H1 (cell line): ENCODE measurements around the gene ITGB8. TPM values are rescaled to one million over a fixed set of nuclear protein-coding genes. Genes with fewer than 3 reads are reported as not detected.

Experiments used
- CTCF ChIA-PET: fragments of 300-600 bp; sonication (Branson Sonifier 250); formaldehyde crosslinking; loops from one replicate; lab custom pipeline; 2021; ENCODE audit not compliant: partially characterized antibody; lab: Charles Lee
- POLR2A ChIA-PET: fragments of 300-600 bp; sonication (Branson Sonifier 250); formaldehyde crosslinking; loops from one replicate; lab custom pipeline; 2021; ENCODE audit warnings: inconsistent platforms; ENCODE audit not compliant: partially characterized antibody; lab: Charles Lee
- DNase-seq, 2 experiments: peaks; one replicate each; pipeline versions ENCODE4 v3.0.0 to v3.0.0-alpha.2; 2010 to 2022; ENCODE audit warnings: low spot score in 2 of 2, low read depth in 1 of 2, mixed read lengths in 1 of 2
- FAIRE-seq: peaks from 2 replicates; lab custom pipeline; 2011; peaks lifted over from hg19 to GRCh38; lab: Jason Lieb, UNC
- H2AFZ ChIP-seq: 2 replicates; pipeline ENCODE4 v1.8.1; 2012; ENCODE audit warnings: low read length, inconsistent platforms
- H2AK5ac ChIP-seq: 2 replicates; pipeline ENCODE4 v1.6.1; 2013; ENCODE audit warnings: low read depth, low read length
- H2BK120ac ChIP-seq: replicated peaks from 2 replicates; pipeline ENCODE3; 2013; ENCODE audit warnings: low read depth, low read length, inconsistent platforms
- H2BK12ac ChIP-seq: 2 replicates; pipeline ENCODE4 v1.6.1; 2013; ENCODE audit warnings: low read depth, low read length
- H2BK15ac ChIP-seq: 2 replicates; pipeline ENCODE4 v1.6.1; 2013; ENCODE audit warnings: low read length
- H2BK20ac ChIP-seq: 2 replicates; pipeline ENCODE4 v1.6.1; 2013; ENCODE audit warnings: low read length
- H2BK5ac ChIP-seq: 2 replicates; pipeline ENCODE4 v1.6.1; 2013; ENCODE audit warnings: low read depth, low read length
- H3K14ac ChIP-seq: 2 replicates; pipeline ENCODE4 v1.6.1; 2013; ENCODE audit warnings: inconsistent platforms; ENCODE audit not compliant: insufficient read length
- H3K18ac ChIP-seq: 2 replicates; pipeline ENCODE4 v1.6.1; 2013; ENCODE audit warnings: low read length; ENCODE audit errors: extremely low read depth
- H3K23ac ChIP-seq: 2 replicates; pipeline ENCODE4 v1.6.1; 2013; ENCODE audit warnings: inconsistent platforms; ENCODE audit not compliant: insufficient read length
- H3K23me2 ChIP-seq: 2 replicates; pipeline ENCODE4 v1.6.1; 2013; ENCODE audit warnings: low read depth, low read length
- H3K27ac ChIP-seq: 2 replicates; pipeline ENCODE4 v1.6.1; 2011; ENCODE audit warnings: low read depth, low read length, inconsistent platforms
- H3K27me3 ChIP-seq, 4 experiments: replicated peaks in 1 of 4; 1 replicate in 1 of 4; 2 replicates in 3 of 4; pipeline versions ENCODE4 v1.6.1 to v1.8.1; 2011 to 2013; ENCODE audit warnings: low read length in 3 of 4, mild to moderate bottlenecking in 3 of 4, inconsistent platforms in 2 of 4, mixed read lengths in 2 of 4, moderate library complexity in 1 of 4; ENCODE audit not compliant: control insufficient read depth in 3 of 4, insufficient read depth in 3 of 4; ENCODE audit errors: extremely low read depth in 1 of 4
- H3K36me3 ChIP-seq, 4 experiments: 2 replicates each; pipeline versions ENCODE4 v1.6.1 to v1.8.1; 2011 to 2013; ENCODE audit warnings: mild to moderate bottlenecking in 4 of 4, low read length in 3 of 4, moderate library complexity in 2 of 4, control low read depth in 1 of 4, inconsistent platforms in 1 of 4; ENCODE audit not compliant: insufficient read depth in 4 of 4, control insufficient read depth in 2 of 4
- H3K4ac ChIP-seq: replicated peaks from 2 replicates; pipeline ENCODE3; 2013; ENCODE audit warnings: low read length, low read depth, mixed read lengths, inconsistent platforms; ENCODE audit not compliant: insufficient read length
- H3K4me1 ChIP-seq, 4 experiments: replicated peaks in 1 of 4; 1 replicate in 1 of 4; 2 replicates in 3 of 4; pipeline versions ENCODE4 v1.6.1 to v1.8.1; 2011 to 2013; ENCODE audit warnings: low read length in 3 of 4, inconsistent platforms in 2 of 4, mixed read lengths in 1 of 4; ENCODE audit not compliant: insufficient read depth in 4 of 4, control insufficient read depth in 3 of 4
- H3K4me2 ChIP-seq, 2 experiments: 2 replicates each; pipeline versions ENCODE4 v1.6.1 to v1.8.1; 2011 to 2013; ENCODE audit warnings: low read depth in 2 of 2, low read length in 2 of 2, control low read depth in 1 of 2, inconsistent platforms in 1 of 2, mild to moderate bottlenecking in 1 of 2; ENCODE audit not compliant: insufficient read depth in 1 of 2
- H3K4me3 ChIP-seq, 4 experiments: fragments of 200-600, 300-600 bp in 1 of 4; sonication (generic), shearing (Covaris generic), sonication (Bioruptor Twin) in 1 of 4; 2 replicates each; pipeline versions ENCODE4 v1.5.1 to v1.8.1; 2011 to 2016; ENCODE audit warnings: low read length in 4 of 4, low read depth in 3 of 4, control low read depth in 2 of 4, inconsistent platforms in 2 of 4, mild to moderate bottlenecking in 2 of 4, mixed read lengths in 1 of 4, moderate library complexity in 1 of 4; ENCODE audit not compliant: insufficient read depth in 2 of 4; ENCODE audit errors: extremely low read depth in 1 of 4
- H3K56ac ChIP-seq: replicated peaks from 2 replicates; pipeline ENCODE3; 2013; ENCODE audit warnings: low read depth, mild to moderate bottlenecking, mixed read lengths, low read length, inconsistent platforms; ENCODE audit not compliant: insufficient read length
- H3K79me1 ChIP-seq: 2 replicates; pipeline ENCODE4 v1.6.1; 2013; ENCODE audit warnings: low read depth, low read length, control low read depth
- H3K79me2 ChIP-seq, 2 experiments: 2 replicates each; pipeline versions ENCODE4 v1.6.1 to v1.8.1; 2012 to 2013; ENCODE audit warnings: low read length in 2 of 2, mild to moderate bottlenecking in 2 of 2, inconsistent platforms in 1 of 2; ENCODE audit not compliant: insufficient read depth in 2 of 2, control insufficient read depth in 1 of 2
- H3K9ac ChIP-seq, 4 experiments: replicated peaks in 1 of 4; 1 replicate in 1 of 4; 2 replicates in 3 of 4; pipeline versions ENCODE4 v1.6.1 to v1.8.1; 2011 to 2013; ENCODE audit warnings: low read depth in 3 of 4, low read length in 3 of 4, control low read depth in 2 of 4, mild to moderate bottlenecking in 2 of 4, moderate library complexity in 2 of 4, inconsistent platforms in 1 of 4; ENCODE audit errors: extremely low read depth in 1 of 4
- H3K9me3 ChIP-seq, 2 experiments: 2 replicates each; pipeline versions ENCODE4 v1.6.1 to v1.8.1; 2012 to 2013; ENCODE audit warnings: mild to moderate bottlenecking in 2 of 2, moderate library complexity in 2 of 2, control low read depth in 1 of 2, inconsistent platforms in 1 of 2, low read depth in 1 of 2, low read length in 1 of 2, mixed read lengths in 1 of 2; ENCODE audit not compliant: insufficient read depth in 2 of 2
- H4K20me1 ChIP-seq, 2 experiments: replicated peaks in 1 of 2; 2 replicates each; pipeline versions ENCODE3 to v1.8.1; 2011 to 2013; ENCODE audit warnings: inconsistent platforms in 2 of 2, low read length in 2 of 2, mild to moderate bottlenecking in 1 of 2; ENCODE audit not compliant: insufficient read depth in 2 of 2, control insufficient read depth in 1 of 2
- H4K5ac ChIP-seq: 2 replicates; pipeline ENCODE4 v1.6.1; 2013; ENCODE audit warnings: low read length, low read depth, mixed read lengths, inconsistent platforms; ENCODE audit not compliant: insufficient read length
- H4K8ac ChIP-seq: 2 replicates; pipeline ENCODE4 v1.8.0; 2013; ENCODE audit warnings: mild to moderate bottlenecking, moderate library complexity, low read length, inconsistent platforms; ENCODE audit not compliant: insufficient read depth; ENCODE audit errors: extremely low read depth
- H4K91ac ChIP-seq: replicated peaks from 2 replicates; pipeline ENCODE3; 2013; ENCODE audit warnings: low read length, mixed read lengths, inconsistent platforms; ENCODE audit not compliant: insufficient read length
- CBX5 ChIP-seq: fragments of 300-800, 300-1000 bp; sonication (generic); IDR thresholded peaks from 2 replicates; pipeline ENCODE4 v1.7.1; 2016; ENCODE audit warnings: antibody characterized with exemption, low read length, low read depth
- CREB1 ChIP-seq: IDR thresholded peaks from 2 replicates; pipeline ENCODE4 v1.6.1; 2012; ENCODE audit warnings: inconsistent platforms
- EP300 ChIP-seq, 2 experiments: IDR thresholded peaks; 1 replicate in 1 of 2; 2 replicates in 1 of 2; pipeline ENCODE4 v1.6.1; 2011 to 2012; ENCODE audit warnings: low read depth in 2 of 2, low read length in 2 of 2, mild to moderate bottlenecking in 2 of 2, borderline replicate concordance in 1 of 2, inconsistent platforms in 1 of 2, moderate library complexity in 1 of 2
- FOSL1 ChIP-seq: IDR thresholded peaks from 2 replicates; pipeline ENCODE4 v1.6.1; 2011; ENCODE audit warnings: mild to moderate bottlenecking, low read depth, low read length, moderate library complexity; ENCODE audit not compliant: insufficient read depth
- KDM4A ChIP-seq: IDR thresholded peaks from one replicate; pipeline ENCODE4 v1.7.1; 2012; ENCODE audit warnings: low read depth, mild to moderate bottlenecking, moderate library complexity, low read length, inconsistent platforms; ENCODE audit not compliant: severe bottlenecking
- NANOG ChIP-seq: IDR thresholded peaks from 2 replicates; pipeline ENCODE4 v1.6.1; 2011; ENCODE audit warnings: low read length, low read depth, mild to moderate bottlenecking, inconsistent platforms; ENCODE audit not compliant: insufficient read depth, poor library complexity, severe bottlenecking
- RAD21 ChIP-seq, 2 experiments: IDR thresholded peaks in 1 of 2; conservative IDR thresholded peaks in 1 of 2; 2 replicates each; pipeline ENCODE4 v1.6.1; 2011; ENCODE audit warnings: low read depth in 2 of 2, low read length in 2 of 2, improper control_type of control experiment in 1 of 2, inconsistent platforms in 1 of 2, mild to moderate bottlenecking in 1 of 2, moderate library complexity in 1 of 2
- RFX5 ChIP-seq: IDR thresholded peaks from 2 replicates; pipeline ENCODE4 v1.6.1; 2011; ENCODE audit warnings: low read depth, low read length, improper control_type of control experiment, borderline replicate concordance
- SRF ChIP-seq: IDR thresholded peaks from 2 replicates; pipeline ENCODE4 v1.6.1; 2011; ENCODE audit warnings: mild to moderate bottlenecking, low read depth, low read length, moderate library complexity
- SUZ12 ChIP-seq: fragments of 200-600 bp; sonication (generic); IDR thresholded peaks from 2 replicates; pipeline ENCODE4 v1.6.1; 2012; ENCODE audit warnings: mild to moderate bottlenecking, inconsistent platforms, low read length, moderate library complexity, mixed read lengths
- USF2 ChIP-seq: IDR thresholded peaks from 2 replicates; pipeline ENCODE4 v1.6.1; 2011; ENCODE audit warnings: low read length, improper control_type of control experiment
- YY1 ChIP-seq: IDR thresholded peaks from 2 replicates; pipeline ENCODE4 v1.6.1; 2011; ENCODE audit warnings: low read depth, mild to moderate bottlenecking, low read length
- ZNF274 ChIP-seq: IDR thresholded peaks from 2 replicates; pipeline ENCODE4 v1.7.0; 2012; ENCODE audit warnings: low read length, borderline replicate concordance; ENCODE audit errors: extremely low read depth
- WGBS, 2 experiments: shearing (Covaris generic) in 1 of 2; methylation state at CpG; one replicate each; pipeline versions ENCODE4 v1.1.6 to v1.1.7; 2013 to 2015; ENCODE audit warnings: low lambda C conversion rate in 2 of 2, mixed read lengths in 2 of 2, inconsistent platforms in 1 of 2, low coverage in 1 of 2, missing lambda C conversion rate in 1 of 2; ENCODE audit not compliant: insufficient replicate concordance in 2 of 2, insufficient coverage in 1 of 2, insufficient read length in 1 of 2; ENCODE audit errors: extremely low coverage in 1 of 2, missing lambda C conversion rate in 1 of 2; 5-methylcytosine and 5-hydroxymethylcytosine counted together
- polyA plus RNA-seq, 7 experiments: library from polyadenylated mRNA; depleted of rRNA in 3 of 7; stranded (reverse) in 5 of 7; unstranded in 2 of 7; fragments of >200 nt in 5 of 7; fragments of 200-250 nt in 2 of 7; gene quantifications; 1 replicate in 5 of 7; 2 replicates in 1 of 7; 4 replicates in 1 of 7; pipeline versions ENCODE4 v1.2.1 to v1.2.3, GENCODE V29; 2011 to 2013; ENCODE audit warnings: missing spikeins in 2 of 7, mixed read lengths in 2 of 7
- total RNA-seq: library from RNA; stranded (reverse); fragmentation: NEBNext Ultra II Directional; extraction: Animal tissue kit (Norgen Biotek cat#: 25700); gene quantifications from 2 replicates; pipeline ENCODE4 v1.2.1, GENCODE V29; 2021

ITGB8 gene
- total and polyA plus RNA-seq, 2 of the 8 experiments (the other 6 are each of a cell fraction or from before 2014, with no cell fraction given) = 1.2 to 3.6 TPM

- H3K4me1 ChIP-seq = no peaks in the 10 kb centered on the region
- FAIRE-seq (no peak), DNase-seq (no peak)
- H3K56ac ChIP-seq = no peak overlapping the region
- H3K14ac ChIP-seq = no peak overlapping the region
- H2BK12ac ChIP-seq = no peak overlapping the region
- no peaks in the 10 kb centered on the region for H3K9me3 ChIP-seq
- H3K36me3 ChIP-seq = no peaks in the 10 kb centered on the region
- H2BK120ac ChIP-seq = no peak overlapping the region
- no peaks in the 10 kb centered on the region; the same call in 1 of the 2 replicates for H3K23me2 ChIP-seq
- no peaks in the 10 kb centered on the region for H4K20me1 ChIP-seq
- 94% methylated on average over 3 of the region's 3 CpGs; no CpG with 5 or more reads in 1 of the 2 experiments for WGBS, 2 experiments
- no peak overlapping the region for H3K9ac ChIP-seq
- no peak overlapping the region for H3K18ac ChIP-seq
- no peak overlapping the region for H4K8ac ChIP-seq
- no peak overlapping the region for H2AK5ac ChIP-seq
- H3K4me3 ChIP-seq = no peak overlapping the region
- H2AFZ ChIP-seq = no peak overlapping the region
- H2BK20ac ChIP-seq = no peak overlapping the region
- no peak overlapping the region for H3K23ac ChIP-seq
- ChIA-PET CTCF (no interaction called here), POLR2A (no interaction called here)
- H3K4me2 ChIP-seq = no peak overlapping the region
- no peak overlapping the region for H3K27ac ChIP-seq
- H2BK15ac ChIP-seq = no peak overlapping the region
- no peaks in the 10 kb centered on the region for H3K27me3 ChIP-seq
- H4K5ac ChIP-seq = no peak overlapping the region
- H3K4ac ChIP-seq = no peak overlapping the region
- H4K91ac ChIP-seq = no peak overlapping the region
- H3K79me2 ChIP-seq = no peaks in the 10 kb centered on the region
- H2BK5ac ChIP-seq = no peak overlapping the region
- H3K79me1 ChIP-seq = no peaks in the 10 kb centered on the region
- TF ChIP-seq RFX5 (no peak), ZNF274 (no peak), KDM4A (no peak), YY1 (no peak), SUZ12 (no peak), USF2 (no peak), CREB1 (no peak), SRF (no peak), EP300 (IDR thresholded peaks at IDR 0.05; ENCODE audit: borderline replicate concordance in 1 of 2, low read depth in 2 of 2, low read length in 2 of 2) (no peak), RAD21 (IDR thresholded peaks at IDR 0.05 in 1 of 2, conservative IDR thresholded peaks at IDR 0.05 in 1 of 2; ENCODE audit: low read depth in 2 of 2, low read length in 2 of 2) (no peak), FOSL1 (no peak), NANOG (no peak), CBX5 (no peak)
These were observed 33.8 kb upstream of the ITGB8 start for GRCh38 chr7:20296901-20297300.
